GM18951 (cell line): ENCODE data around the gene MEIOSIN.
A peak's percentile ranks its signal among the peaks of the same experiment; 100 is the strongest.

Experiments used
- POLR2A ChIP-seq: IDR thresholded peaks from 4 replicates; pipeline ENCODE4 v1.6.1; 2011; ENCODE audit warnings: mild to moderate bottlenecking; ENCODE audit not compliant: insufficient read length, insufficient read depth; ENCODE audit errors: extremely low read depth
- in situ Hi-C: fragments of 300-500 bp; cut with MboI; formaldehyde crosslinking; loops from one replicate; pipeline ENCODE4 v1.12.0; 2022; ENCODE audit warnings: low sequenced_read_pairs, mixed read lengths, inconsistent platforms; ENCODE audit not compliant: unreplicated experiment

The MEIOSIN gene

DNA sequence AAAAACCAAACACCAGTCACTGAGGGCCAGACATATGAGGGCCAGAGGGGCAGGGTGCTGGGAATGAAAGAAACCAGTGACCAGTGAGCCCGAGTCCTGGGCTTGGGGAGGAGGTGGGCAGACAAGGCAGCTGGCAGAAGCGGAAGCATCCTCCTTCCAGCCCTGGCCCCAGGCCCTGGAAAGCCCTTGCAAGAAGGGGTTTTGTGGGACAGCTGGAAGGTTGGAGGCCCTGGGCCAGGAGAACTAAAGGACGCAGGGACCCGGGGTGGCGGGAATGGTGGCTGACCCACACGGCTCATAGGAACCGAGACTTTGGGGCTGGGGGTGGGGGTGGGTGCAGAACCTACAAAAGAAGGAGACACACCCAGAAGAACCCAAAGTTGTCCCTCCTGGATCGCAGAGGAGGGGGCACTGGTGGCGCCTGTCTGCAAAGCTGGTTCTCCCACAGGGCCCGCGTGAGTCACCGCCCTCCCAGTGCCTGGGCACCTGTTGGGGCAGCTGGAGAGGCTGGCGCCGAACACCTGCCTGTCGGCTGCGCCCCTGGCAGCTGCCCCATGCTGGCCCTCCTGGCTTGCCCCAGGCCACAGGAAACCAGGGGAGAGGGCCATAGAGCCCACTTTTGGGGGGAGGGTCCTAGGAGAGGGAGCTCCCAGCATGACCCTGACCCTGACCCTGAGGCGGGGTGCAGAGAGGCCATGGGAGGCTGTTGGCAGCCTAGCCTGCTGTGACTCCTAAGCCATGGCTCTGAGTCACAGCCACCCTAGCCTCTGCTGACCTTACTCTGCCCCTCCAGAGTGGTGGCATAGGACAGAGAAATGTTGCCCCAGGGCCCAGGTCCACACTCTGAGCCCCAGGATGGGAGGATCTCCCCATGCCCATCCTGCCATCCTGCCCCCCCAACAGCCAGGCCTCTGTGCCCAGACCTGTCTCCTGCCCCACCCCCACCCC lies 48.2 kb downstream of the MEIOSIN start:
- no peak for TF ChIP-seq POLR2A
- in situ Hi-C loops: no loop called here

DNA sequence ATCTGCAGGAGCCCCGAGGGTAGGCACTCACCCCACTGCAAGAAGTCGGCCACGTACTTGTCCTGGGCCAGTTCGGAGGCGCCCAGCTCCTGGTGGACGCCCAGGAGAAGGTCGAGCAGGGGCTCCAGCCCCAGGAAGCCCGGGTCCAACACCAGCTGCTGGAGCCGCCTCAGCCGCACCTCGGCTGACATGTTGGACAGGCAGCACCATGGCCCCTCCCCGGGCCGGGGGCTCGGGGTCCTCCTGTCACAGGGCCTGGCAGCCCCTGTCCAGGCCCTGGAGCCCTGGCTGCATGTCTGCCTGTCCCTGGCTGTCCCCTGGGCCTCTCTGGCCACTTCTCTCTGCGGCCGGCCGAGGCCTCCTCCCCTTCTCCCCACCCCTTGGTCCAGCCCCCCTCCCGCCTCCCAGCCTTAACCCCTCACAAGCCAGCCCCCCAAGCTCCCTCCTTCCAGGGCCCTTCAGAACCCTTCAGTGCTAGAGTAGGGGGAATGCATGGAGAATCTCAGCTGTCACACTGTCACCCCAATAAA lies 49.0 kb downstream of the MEIOSIN start, which contains the start of gene DMPK:
Gene DMPK, minus strand, starts transcription at position 329 of the 530 bp plus-strand sequence. Its CDS starts 138 bp downstream, at position 191.
- in situ Hi-C loops: no loop called here
- no peak for TF ChIP-seq POLR2A

GRCh38 chr19:45782820-45783785 lies 49.9 kb downstream of the MEIOSIN start:
- TF ChIP-seq POLR2A: no peak
- in situ Hi-C loops: no loop called here

DNA sequence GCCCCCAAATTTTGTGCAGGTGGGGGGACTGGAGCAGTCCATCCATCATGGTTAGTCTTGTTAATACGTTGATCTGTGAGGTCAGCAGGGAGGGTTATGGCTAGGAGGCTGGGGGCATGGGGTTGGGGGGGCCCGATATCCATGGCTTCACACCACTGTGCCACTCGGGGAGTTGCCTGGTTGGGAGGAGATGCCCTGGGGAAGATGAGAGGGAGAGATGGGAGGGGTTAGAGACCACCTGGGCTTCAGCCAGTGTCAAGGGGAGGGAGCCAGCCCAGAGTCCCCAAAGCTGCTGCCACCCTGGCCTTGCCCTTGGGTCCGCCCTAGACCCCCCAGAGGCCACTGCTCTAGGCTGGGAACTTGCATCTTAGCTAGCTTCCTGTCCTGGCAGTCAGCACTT lies 50.9 kb downstream of the MEIOSIN start:
- in situ Hi-C loops: no loop called here
- no peak for TF ChIP-seq POLR2A

GRCh38 chr19:45785097-45785496 lies 51.9 kb downstream of the MEIOSIN start:
- no peak for TF ChIP-seq POLR2A
- in situ Hi-C loops: no loop called here

DNA sequence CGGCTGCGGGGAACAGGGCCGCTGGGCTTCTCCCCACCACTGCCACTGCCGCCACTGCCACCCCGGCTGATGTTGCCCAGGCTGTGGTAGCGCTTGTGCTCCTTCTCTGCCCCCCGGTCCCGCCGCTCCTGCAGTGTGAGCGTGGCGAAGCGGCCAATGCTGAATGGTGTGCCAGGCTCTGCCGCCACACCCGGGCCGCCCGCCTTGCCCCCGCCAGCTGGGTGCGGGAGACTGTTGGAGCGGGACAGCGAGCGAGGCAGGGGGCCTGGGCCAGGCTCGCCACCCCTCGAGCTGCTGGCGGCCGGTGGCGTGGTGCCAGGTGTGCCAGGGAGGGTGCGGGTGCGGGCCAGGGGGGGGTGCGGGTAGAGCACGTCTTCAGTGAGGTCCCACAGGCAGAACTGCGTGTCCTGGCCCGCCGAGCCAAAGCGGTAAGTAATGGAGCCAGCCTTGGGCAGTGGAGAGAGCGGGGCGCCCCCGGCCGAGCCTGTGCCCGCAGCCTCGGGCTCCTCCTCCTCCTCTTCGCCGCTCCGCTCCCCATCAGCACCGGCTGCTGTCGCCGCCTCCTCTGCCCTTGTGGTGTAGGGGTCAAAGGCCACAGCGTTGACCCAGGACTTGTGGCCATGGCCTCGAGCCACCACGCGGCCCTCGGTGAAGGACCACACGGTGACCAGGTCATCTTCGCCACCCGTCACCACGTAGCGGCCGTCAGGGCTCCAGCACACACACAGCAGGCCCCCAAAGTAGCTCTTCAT lies 52.7 kb downstream of the MEIOSIN start:
- no peak for TF ChIP-seq POLR2A
- in situ Hi-C loops: no loop called here

GRCh38 chr19:45786533-45786894 lies 53.3 kb downstream of the MEIOSIN start:
- no peak for TF ChIP-seq POLR2A
- in situ Hi-C loops: no loop called here

GRCh38 chr19:45789035-45789786 lies 56.0 kb downstream of the MEIOSIN start:
- no peak for TF ChIP-seq POLR2A

GRCh38 chr19:45790942-45791341 lies 57.7 kb downstream of the MEIOSIN start:
- TF ChIP-seq POLR2A: no peak
- in situ Hi-C loops: no loop called here

More at GRCh38 chr19:45789035-45789786, 56.0 kb downstream of the MEIOSIN start:
- in situ Hi-C loops: no loop called here

DNA sequence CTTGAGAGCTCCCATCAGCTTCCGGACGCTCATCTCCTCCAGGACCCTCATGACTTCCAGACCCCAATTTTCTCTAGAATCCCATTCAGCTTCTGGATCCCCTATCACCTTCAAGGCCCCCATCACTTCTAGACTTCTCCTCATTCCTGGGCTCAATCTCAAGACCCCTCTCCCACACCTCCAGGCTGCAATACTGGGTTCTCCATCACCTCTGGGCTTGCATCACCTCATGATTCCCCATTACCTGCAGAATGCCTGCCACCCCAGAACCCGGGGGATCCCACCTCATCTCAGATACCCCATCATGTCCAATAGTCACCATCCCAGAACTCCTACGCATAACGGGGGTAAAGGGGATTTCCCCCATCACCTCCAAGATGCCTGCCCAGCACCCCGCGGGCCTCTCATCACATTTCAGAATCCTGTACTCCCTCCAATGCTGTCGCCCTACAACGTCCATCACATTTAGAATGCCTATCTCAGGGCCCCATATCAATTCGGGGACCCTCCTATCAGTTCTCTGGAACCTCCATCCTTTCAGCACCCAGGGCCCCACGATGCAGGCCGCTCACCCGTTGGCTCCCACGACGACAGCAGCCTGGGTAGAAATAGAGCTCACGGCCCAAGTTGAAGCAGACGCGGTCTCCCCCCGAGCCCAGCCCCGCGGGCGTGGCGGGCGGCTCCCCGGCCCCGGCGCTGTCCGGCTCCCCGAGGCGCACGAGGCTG lies 58.7 kb downstream of the MEIOSIN start:
- no peak for TF ChIP-seq POLR2A
- in situ Hi-C loops: no loop called here

DNA sequence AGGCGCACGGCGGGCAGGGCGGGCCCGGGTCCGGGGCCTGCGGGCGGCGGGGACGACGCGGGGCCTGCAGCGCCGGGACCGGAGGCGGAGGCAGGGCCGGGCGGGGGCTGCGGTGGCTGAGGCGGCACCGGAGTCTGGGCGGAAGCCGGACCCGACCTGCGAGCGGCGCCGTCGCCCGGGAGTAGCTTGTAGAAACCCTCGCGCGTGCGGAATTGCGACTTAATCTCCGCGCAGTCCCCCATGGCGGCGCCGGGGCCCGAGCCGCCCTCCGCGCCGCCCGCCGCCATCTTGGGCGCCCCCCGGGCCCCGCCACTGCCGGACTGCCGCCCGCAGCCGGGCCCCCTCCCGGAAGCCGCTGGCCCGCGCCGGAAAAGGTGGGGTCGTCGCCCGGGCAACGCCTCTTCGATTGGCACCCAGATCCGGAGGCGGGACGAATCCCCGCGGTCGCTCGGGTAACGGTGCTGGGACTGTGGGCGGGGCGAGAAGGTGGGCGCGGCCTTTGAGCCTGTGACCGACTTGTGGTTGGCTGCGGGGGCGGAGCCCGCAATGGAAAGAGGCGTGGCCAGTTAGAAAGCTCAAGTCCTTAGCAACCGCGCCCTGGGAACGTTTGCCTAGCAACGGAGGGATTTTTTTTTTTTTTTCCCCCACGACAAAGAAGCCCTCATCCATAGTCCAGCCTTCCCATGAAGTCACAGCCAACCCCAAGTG lies 59.4 kb downstream of the MEIOSIN start, which contains the start of gene DMWD:
Gene DMWD, minus strand, starts transcription at position 376 of the 708 bp plus-strand sequence. Its CDS starts 89 bp downstream, at position 287.
- in situ Hi-C loops: no loop called here
- TF ChIP-seq POLR2A: peak; percentile 86
